ENCODE results near the gene INTS6.

Gene INTS6

DNA sequence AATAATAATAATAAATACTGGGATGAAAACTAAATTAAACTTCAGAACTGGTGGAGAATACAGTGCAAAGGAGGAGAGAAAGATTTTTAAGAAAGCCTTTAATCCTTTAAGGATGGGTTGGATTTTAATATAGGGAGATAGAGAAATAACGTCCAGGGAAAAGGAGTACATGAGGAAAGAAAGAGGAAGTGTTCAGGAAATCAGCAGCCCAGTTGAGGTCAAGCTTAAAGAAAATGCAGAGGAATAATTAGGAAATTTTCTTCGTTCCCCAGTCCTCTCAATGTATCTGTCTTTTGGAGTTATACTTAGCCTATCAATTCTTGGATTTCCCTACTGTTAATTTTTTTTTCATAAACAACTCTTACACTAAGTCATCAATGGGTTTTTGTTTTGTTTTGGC lies 47.7 kb downstream of the INTS6 start:
- DNase-seq: no peak

DNA sequence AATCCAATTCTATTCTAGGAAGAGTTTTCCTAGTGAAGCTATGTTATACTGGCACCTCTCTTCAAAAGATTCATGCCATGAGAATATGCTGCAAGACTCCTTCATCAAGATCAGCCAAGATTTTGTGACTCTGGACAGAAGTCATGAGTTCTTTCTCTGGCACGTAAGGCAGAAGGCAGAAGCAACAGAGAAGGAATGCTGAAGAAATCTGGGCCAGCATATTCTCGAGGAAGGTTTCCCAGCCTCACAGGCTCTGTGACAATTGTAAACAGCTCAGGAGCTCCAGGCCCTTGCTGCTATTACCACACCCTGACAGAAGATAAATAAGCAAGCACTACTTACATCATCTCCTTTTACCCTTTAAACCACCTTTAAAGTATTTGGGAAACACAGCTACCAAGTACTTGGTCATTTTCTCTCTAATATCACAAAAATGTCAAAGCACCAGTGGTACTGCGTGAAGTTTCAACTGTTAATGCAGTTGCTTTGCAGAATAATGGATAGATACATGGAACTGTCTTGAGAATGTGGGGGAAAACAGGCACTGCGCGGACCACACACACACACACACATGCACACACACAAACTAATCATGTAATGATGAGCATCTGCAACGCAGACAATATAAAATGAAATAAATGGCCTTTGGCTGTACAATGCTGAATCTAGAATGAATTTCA lies 55.4 kb downstream of the INTS6 start:
- DNase-seq: no peak

GRCh38 chr13:51396352-51396751 lies 56.5 kb downstream of the INTS6 start:
- no peak for DNase-seq

DNA sequence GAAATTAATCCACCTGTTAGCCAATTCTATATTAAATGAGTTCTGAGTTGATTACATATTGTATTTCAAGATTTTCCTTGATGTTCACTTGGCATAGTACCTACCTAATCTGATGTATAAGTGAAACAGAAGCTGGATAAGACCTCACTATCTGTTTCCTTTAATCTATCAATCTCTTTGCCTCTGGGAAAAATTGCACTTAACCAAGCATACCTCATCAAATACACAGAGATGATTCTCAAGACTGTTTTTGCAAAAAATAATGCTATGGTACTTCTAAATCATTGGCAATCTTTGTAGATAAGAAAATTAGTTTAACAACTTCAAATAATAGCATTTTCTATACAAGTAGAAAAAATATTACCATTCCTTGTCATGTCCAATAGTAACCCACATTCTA lies 58.1 kb downstream of the INTS6 start:
- no peak for DNase-seq

DNA sequence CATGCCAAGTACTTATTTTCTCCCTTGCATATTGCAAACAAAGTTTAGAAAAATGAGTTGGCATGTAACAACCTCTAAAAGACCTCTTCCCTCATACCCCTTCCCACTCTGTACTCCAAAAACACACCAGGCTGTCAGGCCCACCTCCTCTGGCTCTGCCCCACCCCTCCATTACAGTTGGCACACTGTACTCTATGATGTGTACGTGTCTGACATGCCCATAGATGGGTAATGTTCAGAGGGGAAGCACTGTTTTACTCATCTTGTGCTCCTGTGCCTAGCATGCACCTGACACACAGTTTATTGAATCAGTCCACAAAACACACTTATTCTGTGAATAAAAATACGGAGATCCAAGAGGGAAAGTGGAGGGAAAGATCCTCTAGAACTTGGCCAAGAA lies 67.7 kb downstream of the INTS6 start:
- DNase-seq: no peak

- DNase-seq: no peak
Observed at GRCh38 chr13:51380269-51380668, 72.6 kb downstream of the INTS6 start.

DNA sequence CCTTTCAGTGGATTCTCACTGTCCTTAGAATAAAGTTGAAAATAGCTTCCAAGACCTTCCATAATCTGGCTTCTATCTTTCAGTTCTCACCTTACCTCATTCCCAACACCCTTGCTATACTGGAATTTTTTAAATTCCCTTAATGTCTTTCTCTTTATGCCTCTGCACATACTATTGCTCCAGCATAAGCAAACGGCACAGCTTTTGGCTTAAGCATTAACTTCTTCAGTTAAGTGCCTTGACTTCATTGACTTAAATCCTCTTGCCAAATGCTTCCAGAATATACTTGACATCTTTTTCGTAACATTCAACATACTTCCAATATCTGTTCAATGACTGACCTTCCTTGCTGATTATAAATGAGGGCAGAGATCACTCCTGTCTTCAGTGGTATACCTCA lies 79.4 kb downstream of the INTS6 start:
- no peak for DNase-seq

DNA sequence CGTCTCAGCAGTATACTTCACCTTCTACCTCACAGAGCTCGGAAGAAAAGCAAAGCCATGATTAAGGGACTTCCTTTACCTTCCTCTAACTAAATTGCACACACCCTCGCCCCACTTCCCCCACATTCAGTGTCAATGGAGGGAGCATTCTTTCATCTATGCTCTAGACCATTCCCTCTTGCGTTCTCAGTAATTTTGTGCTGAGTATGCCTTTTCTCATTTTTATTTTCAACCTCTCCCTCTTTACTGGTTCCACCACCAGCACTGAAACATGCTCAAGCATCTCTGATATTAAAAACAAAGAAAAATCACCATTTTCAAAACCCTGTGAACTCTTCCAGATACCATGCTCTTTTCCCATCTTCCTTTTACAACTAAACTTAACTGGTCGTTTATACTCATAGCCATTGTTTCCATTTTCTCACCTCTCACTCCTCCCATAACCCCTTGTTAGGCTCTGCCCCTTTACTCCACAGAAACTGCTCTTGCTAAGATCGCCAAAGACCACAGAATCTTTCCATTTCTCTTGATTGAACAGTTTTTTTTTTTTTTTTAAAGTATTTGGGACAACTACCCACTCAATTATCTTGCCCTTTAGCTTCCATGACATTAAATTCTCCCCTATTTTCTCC lies 81.0 kb downstream of the INTS6 start:
- DNase-seq: no peak

DNA sequence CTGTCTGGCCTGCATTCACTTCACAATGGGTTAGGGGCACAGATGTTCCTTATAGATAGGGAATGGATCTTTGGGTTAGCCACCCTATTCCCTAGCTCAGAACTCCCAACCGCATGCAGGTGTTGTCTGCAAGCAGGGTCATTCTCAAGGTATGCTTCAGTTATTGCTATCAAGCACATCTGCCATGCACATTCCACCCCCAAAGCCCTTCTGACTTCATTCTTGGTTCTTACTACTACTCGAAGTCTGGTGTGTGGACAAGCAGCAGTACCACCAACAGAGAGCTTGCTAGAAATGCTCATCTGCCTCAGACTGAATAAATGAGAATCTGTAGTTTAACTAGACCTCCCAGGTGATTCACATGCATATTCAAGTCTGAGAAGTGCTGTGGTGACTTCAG lies 82.0 kb downstream of the INTS6 start:
- DNase-seq: no peak

DNA sequence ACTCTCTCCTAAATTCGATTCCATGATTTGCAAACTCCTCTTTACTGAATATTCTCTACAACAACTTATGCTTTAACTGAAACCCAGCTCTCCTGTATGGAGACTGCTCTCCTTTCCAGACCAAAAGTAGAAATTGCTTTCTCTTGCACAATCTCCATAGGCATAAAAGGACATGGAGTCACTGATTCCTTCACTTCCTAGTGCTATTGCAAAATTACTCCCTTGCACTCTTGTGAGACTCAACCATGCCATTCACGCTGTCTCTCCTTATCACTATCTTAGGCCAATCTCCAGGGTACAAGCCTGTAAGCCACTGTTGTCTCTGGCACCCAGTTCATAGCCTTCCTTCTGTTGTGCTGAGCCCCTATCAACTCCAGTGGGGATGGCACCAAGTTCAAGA lies 82.7 kb downstream of the INTS6 start:
- DNase-seq: no peak

GRCh38 chr13:51364404-51365008 lies 88.3 kb downstream of the INTS6 start:
- DNase-seq: no peak

DNA sequence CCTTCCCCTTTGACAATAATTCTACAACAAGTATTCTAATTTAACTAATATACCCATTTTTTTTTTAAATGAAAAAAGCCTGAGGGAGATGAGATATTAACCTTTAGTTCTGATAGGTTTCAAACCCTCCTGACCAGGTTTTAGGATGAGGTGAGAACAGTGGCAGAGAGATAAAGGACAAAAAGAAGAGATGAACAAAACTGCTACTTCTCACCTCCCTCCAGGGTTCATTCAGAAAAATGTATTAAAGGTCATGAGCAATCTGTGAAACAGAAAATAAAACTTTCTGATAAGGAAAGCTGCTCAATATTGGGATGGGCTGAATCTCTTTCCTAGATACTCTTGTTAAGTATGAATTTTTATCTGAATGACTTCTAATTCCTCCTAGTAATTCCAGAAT lies 89.2 kb downstream of the INTS6 start:
- no peak for DNase-seq

DNA sequence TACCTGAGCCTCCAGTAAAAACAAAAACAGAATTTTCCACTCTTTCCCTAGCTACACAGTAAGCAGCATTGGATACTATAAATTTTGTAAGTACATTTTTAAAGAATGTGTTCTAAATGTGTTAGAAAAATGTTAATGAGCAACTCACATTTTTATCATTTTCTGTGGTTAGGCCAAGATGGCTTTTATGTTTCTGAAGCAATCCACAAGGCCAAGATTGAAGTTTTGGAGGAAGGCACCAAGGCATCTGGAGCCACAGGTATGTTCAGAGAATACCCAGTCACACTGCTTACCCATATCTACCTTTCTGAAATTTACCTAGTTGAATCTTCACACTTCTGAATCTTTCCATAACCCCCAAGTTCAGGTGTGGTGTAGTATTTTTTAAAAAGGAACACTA lies 91.7 kb downstream of the INTS6 start:
- DNase-seq: no peak

- DNase-seq: no peak
Observed at GRCh38 chr13:51360489-51360888, 92.3 kb downstream of the INTS6 start.

DNA sequence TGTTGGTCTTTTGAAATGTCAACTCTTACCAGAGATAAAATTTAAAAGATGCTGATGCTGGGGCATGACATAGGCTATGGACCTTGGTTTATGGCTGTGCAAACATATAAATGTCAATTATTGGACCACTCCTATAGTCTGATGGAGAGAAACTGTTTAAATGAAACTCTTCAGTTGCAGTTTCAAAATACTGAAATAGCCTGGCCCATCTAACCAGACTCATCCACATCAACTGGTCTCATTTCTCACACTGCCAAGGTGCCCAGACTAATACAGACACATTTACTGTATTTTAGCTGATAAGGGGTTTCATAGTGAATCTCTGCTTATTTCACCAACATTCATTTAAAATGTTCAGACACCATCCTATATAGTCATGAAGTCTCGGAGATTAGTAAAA lies 93.5 kb downstream of the INTS6 start:
- DNase-seq: no peak

- DNase-seq: no peak
Observed at GRCh38 chr13:51357928-51358595, 94.8 kb downstream of the INTS6 start.

DNA sequence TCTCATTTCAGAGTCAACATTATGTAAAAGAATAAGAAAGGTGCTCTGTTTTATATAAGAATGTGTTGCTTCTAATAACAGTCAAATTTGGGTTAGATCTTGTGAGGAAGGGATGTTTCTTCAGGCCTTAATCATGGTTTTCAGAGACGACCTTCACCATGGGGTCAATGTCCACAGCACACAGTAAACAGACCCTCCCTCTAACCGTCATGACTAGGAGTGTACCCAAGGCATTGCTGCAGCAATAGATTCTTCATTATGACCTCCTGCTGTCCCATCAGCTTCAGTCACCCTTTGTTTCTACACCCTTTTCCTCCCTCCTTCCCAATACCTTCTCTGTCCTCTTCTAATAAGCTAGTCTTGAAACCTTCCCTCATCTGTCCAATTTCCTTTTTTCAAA lies 97.6 kb downstream of the INTS6 start:
- DNase-seq: no peak

- no peak for DNase-seq
Observed at GRCh38 chr13:51349016-51349415, 103.8 kb downstream of the INTS6 start.

DNA sequence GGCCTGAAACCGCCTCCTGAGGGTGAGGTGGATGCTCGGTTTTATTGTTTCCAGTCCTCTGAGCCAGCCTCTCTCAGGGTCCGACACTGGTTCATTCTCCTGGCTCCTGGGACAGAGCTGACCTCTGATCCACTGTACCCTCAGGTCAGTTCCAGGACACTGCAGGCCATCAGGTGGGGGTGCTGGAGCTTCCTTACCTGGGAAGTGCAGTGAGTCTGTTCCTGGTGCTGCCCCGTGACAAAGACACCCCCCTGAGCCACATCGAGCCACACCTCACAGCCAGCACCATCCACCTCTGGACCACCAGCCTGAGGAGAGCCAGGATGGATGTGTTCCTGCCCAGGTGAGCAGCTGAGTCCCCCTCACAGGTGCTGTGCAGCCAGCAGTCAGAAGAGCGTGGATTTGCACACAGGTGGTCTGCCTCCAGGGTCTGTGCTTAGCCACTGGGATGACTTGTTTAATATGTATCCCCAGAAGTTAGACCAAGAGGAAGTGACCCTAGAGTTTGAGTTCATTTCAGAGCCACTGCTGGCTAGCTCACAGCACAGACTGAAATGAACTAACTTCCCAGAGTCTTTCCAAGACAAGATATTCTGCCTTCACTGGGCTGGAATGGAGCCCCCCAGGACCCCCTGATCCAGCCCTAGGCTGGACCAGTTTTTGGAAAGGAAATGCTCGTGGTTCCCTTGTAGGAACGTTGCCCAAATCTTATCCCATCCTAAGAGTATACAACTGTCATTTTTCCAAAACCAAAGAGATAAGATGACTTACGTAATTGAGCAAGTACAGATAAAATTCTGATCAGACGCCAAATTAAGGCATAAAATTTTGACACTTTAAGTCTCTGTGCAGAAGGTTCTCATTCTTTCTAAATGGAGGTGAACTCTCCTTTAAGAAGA lies 104.5 kb downstream of the INTS6 start:
- DNase-seq: no peak

DNA sequence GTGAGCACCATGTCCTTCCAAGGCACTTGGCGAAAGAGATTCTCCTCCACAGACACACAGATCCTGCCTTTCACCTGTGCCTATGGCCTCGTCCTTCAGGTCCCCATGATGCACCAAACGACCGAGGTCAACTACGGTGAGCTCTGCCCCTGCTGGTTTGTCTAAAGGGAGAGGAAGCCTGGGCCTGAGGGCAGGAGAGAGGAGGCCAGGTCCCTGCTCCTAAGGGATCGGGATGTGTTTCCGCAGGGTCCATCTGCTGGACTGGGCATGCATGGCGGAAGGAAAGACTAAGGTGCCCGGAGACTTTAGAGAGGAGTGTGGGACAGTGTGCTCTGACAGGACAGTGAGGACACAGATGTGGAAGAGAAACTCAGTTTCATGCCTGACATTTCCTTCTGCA lies 105.7 kb downstream of the INTS6 start:
- no peak for DNase-seq

DNA sequence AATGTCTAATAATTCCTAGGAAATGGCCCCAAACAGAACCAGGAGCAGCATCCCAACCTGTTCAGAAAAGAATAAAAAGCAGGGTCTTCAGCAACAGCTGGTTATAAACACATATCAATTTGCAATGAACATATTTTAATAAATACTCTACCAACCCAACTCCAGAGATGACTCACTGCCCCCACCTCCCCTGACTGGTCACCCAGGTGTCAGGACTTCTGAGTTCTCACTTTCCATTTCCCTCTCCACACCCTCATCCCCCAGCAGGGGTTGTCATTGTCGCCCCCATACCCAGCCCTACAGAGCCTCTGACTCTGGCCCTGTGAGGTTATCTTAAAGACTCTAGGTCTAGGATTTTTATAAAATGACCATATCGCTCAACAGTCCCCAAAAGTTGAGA lies 106.4 kb downstream of the INTS6 start:
- no peak for DNase-seq

- no peak for DNase-seq
Observed at GRCh38 chr13:51343475-51343874, 109.4 kb downstream of the INTS6 start.

DNA sequence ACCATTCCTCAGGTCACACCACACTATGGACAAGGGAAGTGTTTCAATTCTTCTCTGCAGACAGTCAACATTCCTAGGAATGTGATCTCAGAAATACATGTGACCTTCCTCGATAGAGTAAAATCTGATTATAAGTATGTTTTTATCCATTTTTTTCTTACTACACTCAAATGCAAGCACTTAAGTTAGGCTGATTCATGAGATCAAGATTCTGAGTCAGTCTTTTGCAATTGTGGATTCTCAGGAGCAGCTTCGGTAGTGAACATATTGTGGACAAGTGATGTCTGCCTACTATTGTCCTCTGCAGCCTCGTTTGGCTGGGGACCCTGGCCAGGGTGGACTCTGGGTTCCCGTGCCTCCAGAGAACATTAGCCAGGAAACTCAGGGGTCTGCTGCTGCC lies 110.1 kb downstream of the INTS6 start:
- no peak for DNase-seq

Measured in NCI-H1694 (cell line).